OCI-LY1 (cell line): ENCODE measurements around the gene NDUFA7.
"Not testable (repeated sequence)": the region's sequence is repeated elsewhere in the genome, so short reads cannot be mapped to it uniquely, and the experiment has no call there.

Source experiments
- H2AFZ ChIP-seq: fragments of 200-600 bp; sonication (generic), shearing (Covaris generic); 2 replicates; pipeline ENCODE4 v1.6.0; 2014; ENCODE audit warnings: antibody characterized with exemption, mild to moderate bottlenecking, low read length
- H3F3A ChIP-seq: fragments of 200-600 bp; sonication (generic), shearing (Covaris generic); 2 replicates; pipeline ENCODE4 v1.6.0; 2014; ENCODE audit warnings: mild to moderate bottlenecking, antibody characterized with exemption, low read length, moderate library complexity; ENCODE audit not compliant: insufficient read depth
- H3K27ac ChIP-seq: fragments of 200-600 bp; sonication (generic); 2 replicates; pipeline ENCODE4 v1.5.1; 2014; ENCODE audit warnings: low read length, mixed run types, mild to moderate bottlenecking, low read depth; ENCODE audit not compliant: poor library complexity, severe bottlenecking
- H3K27me3 ChIP-seq: fragments of 200-600 bp; sonication (generic); 2 replicates; pipeline ENCODE4 v1.6.0; 2014; ENCODE audit warnings: antibody characterized with exemption, mild to moderate bottlenecking, low read length, moderate library complexity; ENCODE audit not compliant: insufficient read depth
- H3K36me3 ChIP-seq: fragments of 200-600 bp; sonication (generic); 2 replicates; pipeline ENCODE4 v1.6.1; 2014; ENCODE audit warnings: mild to moderate bottlenecking, antibody characterized with exemption, low read length, moderate library complexity, mixed read lengths; ENCODE audit not compliant: insufficient read depth
- H3K4me1 ChIP-seq: fragments of 200-600 bp; sonication (generic); 2 replicates; pipeline ENCODE4 v1.5.1; 2014; ENCODE audit warnings: mild to moderate bottlenecking, low read length, moderate library complexity; ENCODE audit not compliant: insufficient read depth, severe bottlenecking
- H3K4me2 ChIP-seq: fragments of 200-600 bp; sonication (generic), shearing (Covaris generic); 2 replicates; pipeline ENCODE4 v1.6.1; 2014; ENCODE audit warnings: low read length
- H3K4me3 ChIP-seq: fragments of 200-600 bp; sonication (generic); 2 replicates; pipeline ENCODE4 v1.5.1; 2014; ENCODE audit warnings: low read length, low read depth, mild to moderate bottlenecking, mixed read lengths; ENCODE audit not compliant: poor library complexity, severe bottlenecking
- H3K79me2 ChIP-seq: fragments of 200-600 bp; shearing (Covaris generic); 2 replicates; pipeline ENCODE4 v1.6.1; 2016; ENCODE audit warnings: mixed run types, low read length, mixed read lengths; ENCODE audit not compliant: insufficient read depth
- H3K9ac ChIP-seq: fragments of 200-600 bp; sonication (generic), shearing (Covaris generic); 2 replicates; pipeline ENCODE4 v1.6.1; 2014; ENCODE audit warnings: mild to moderate bottlenecking, low read length, mixed read lengths
- H3K9me2 ChIP-seq: fragments of 200-600 bp; sonication (generic), shearing (Covaris generic); 2 replicates; pipeline ENCODE4 v1.6.1; 2014; ENCODE audit warnings: low read depth, mild to moderate bottlenecking, low read length, mixed read lengths
- H3K9me3 ChIP-seq: fragments of 200-600 bp; shearing (Covaris generic); 2 replicates; pipeline ENCODE4 v1.6.1; 2014; ENCODE audit warnings: low read length, mixed read lengths
- H4K20me1 ChIP-seq: fragments of 200-600 bp; sonication (generic), shearing (Covaris generic); 2 replicates; pipeline ENCODE4 v1.6.0; 2016; ENCODE audit warnings: mild to moderate bottlenecking, low read length; ENCODE audit not compliant: insufficient read depth
- CTCF ChIP-seq: fragments of 200-600 bp; sonication (generic), shearing (Covaris generic); IDR thresholded peaks from 2 replicates; pipeline ENCODE4 v1.5.1; 2017; ENCODE audit warnings: mild to moderate bottlenecking, antibody characterized with exemption, low read length, moderate library complexity, mixed read lengths
- EZH2 ChIP-seq: fragments of 200-600 bp; sonication (generic), shearing (Covaris generic); IDR thresholded peaks from 2 replicates; pipeline ENCODE4 v1.8.0; 2017; ENCODE audit warnings: borderline replicate concordance, mixed run types, mild to moderate bottlenecking, antibody characterized with exemption, low read length, moderate library complexity, mixed read lengths

The NDUFA7 gene

GRCh38 chr19:8304841-8305621 lies 16.1 kb downstream of the NDUFA7 start:
- Histone ChIP-seq H3F3A (no peaks in the 10 kb centered on the region), H4K20me1 (no peaks in the 10 kb centered on the region), H3K9ac (no peak overlapping the region), H3K4me2 (no peak overlapping the region), H3K79me2 (no peaks in the 10 kb centered on the region; the same call in 1 of the 2 replicates), H3K27me3 (no peaks in the 10 kb centered on the region), H3K9me2 (no peaks in the 10 kb centered on the region), H3K36me3 (peaks cover 47% of the 10 kb centered on the region), H3K4me1 (peaks cover 22% of the 10 kb centered on the region), H3K27ac (no peak overlapping the region), H3K9me3 (no peaks in the 10 kb centered on the region), H2AFZ (no peak overlapping the region), H3K4me3 (no peak overlapping the region)
- TF ChIP-seq CTCF (no peak), EZH2 (no peak)

GRCh38 chr19:8302734-8303133 lies 18.4 kb downstream of the NDUFA7 start:
- H3K27ac ChIP-seq = no peak overlapping the region
- no peak overlapping the region for H3K9ac ChIP-seq
- no peak overlapping the region for H2AFZ ChIP-seq
- H3K9me2 ChIP-seq = no peaks in the 10 kb centered on the region
- no peak overlapping the region for H3K4me2 ChIP-seq
- H3K27me3 ChIP-seq = no peaks in the 10 kb centered on the region
- TF ChIP-seq EZH2 = no peak
- TF ChIP-seq CTCF = no peak
- peaks cover 14% of the 10 kb centered on the region for H3K4me1 ChIP-seq
- H3K79me2 ChIP-seq = no peaks in the 10 kb centered on the region; the same call in 1 of the 2 replicates
- H4K20me1 ChIP-seq = no peaks in the 10 kb centered on the region
- H3K4me3 ChIP-seq = no peak overlapping the region
- peaks cover 44% of the 10 kb centered on the region for H3K36me3 ChIP-seq
- H3F3A ChIP-seq = no peaks in the 10 kb centered on the region
- no peaks in the 10 kb centered on the region for H3K9me3 ChIP-seq

GRCh38 chr19:8302357-8302691 lies 18.9 kb downstream of the NDUFA7 start:
- no peaks in the 10 kb centered on the region for H3K9me2 ChIP-seq
- no peak for TF ChIP-seq CTCF
- no peak for TF ChIP-seq EZH2
- H3K9me3 ChIP-seq = no peaks in the 10 kb centered on the region
- H2AFZ ChIP-seq = no peak overlapping the region
- H3K4me3 ChIP-seq = no peak overlapping the region
- H3K9ac ChIP-seq = no peak overlapping the region
- peaks cover 44% of the 10 kb centered on the region for H3K36me3 ChIP-seq
- no peak overlapping the region for H3K4me2 ChIP-seq
- peaks cover 11% of the 10 kb centered on the region for H3K4me1 ChIP-seq
- no peaks in the 10 kb centered on the region for H4K20me1 ChIP-seq
- H3F3A ChIP-seq = no peaks in the 10 kb centered on the region
- H3K79me2 ChIP-seq = no peaks in the 10 kb centered on the region; the same call in 1 of the 2 replicates
- H3K27me3 ChIP-seq = no peaks in the 10 kb centered on the region
- H3K27ac ChIP-seq = no peak overlapping the region

GRCh38 chr19:8291337-8291736 lies 29.8 kb downstream of the NDUFA7 start:
- H3K27me3 ChIP-seq, H3K27ac ChIP-seq, H3F3A ChIP-seq, H4K20me1 ChIP-seq, H3K4me3 ChIP-seq, H3K36me3 ChIP-seq, H3K9me2 ChIP-seq, H2AFZ ChIP-seq, H3K79me2 ChIP-seq, H3K4me2 ChIP-seq, H3K9ac ChIP-seq, H3K4me1 ChIP-seq, H3K9me3 ChIP-seq: not testable (repeated sequence)

GRCh38 chr19:8276508-8276907 lies 44.7 kb downstream of the NDUFA7 start:
- H3K9ac ChIP-seq, H3F3A ChIP-seq, H3K27me3 ChIP-seq, H3K27ac ChIP-seq, H3K36me3 ChIP-seq, H4K20me1 ChIP-seq, H2AFZ ChIP-seq, H3K9me2 ChIP-seq, H3K4me3 ChIP-seq, H3K79me2 ChIP-seq, H3K4me2 ChIP-seq, H3K9me3 ChIP-seq, H3K4me1 ChIP-seq: not testable (repeated sequence)
